IPS-NIHi11 (cell line): ENCODE data around the gene SUPT5H.

Experiments
- DNase-seq: peaks from one replicate; pipeline ENCODE4 v3.0.0; 2012; ENCODE audit warnings: mixed read lengths, low spot score

Gene SUPT5H

DNA sequence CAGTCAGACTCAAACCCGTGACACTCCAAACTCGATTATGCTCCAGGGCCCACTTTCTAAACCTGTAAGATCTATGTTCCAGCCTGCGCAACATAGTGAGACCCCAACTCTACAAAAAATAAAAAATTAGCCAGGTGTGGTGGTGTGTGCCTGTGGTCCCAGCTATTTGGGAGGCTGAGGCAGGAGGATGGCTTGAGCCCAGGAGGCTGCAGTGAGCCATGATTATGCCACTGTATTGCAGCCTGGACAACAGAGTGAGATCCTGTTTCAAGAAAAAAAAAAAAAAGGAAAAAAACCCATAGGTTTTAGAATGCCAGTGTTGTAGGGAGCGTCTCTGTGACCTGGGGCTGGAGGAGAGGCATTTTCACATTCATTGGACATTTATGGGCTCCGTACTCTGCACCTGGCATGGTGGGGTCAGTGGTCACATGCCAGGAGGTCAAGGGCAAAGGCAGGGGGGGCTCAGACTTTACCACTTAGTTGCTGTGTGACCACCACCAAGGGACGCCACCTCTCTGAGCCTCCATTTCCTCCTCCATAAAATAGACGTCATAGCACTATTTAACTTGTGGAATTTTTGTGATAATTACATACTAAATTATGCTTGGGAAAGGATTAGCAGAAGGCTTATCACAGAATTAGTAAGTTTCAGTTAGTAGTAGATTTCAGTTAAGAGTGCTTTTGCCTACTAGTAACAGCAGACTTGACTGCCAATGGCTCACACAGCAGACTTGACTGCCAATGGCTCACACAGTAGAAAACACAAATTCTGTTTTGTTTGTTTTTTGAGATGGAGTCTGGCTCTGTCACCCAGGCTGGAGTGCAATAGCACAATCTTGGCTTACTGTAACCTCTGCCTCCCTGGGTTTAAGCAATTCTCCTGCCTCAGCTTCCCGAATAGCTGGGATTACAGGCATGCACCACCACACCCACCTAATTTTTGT is 75.4 kb downstream of the SUPT5H start:
- DNase-seq, result no peak

DNA sequence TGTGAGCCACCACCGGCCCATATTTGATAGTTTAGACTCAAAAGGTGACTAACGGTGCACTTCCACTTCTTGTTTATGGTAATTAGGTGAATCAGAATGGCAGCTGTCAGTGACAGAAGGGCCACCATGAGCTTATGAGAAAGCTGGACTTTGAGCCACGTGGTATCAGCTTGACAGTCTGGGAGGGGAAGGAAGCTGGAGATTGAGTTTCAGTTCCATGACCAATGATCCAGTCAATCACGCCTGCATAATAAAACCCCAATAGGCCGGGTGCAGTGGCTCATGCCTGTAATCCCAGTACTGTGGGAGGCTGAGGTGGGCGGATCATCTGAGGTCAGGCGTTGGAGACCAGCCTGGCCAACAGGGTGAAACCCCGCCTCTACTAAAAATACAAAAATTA is 79.1 kb downstream of the SUPT5H start:
- no peak for DNase-seq

GRCh38 chr19:39525205-39525604 is 79.8 kb downstream of the SUPT5H start:
- no peak for DNase-seq
